Esophagus muscularis mucosa (tissue), 4 donors: ENCODE results near the gene CNTN2. TPM values are rescaled to one million over a fixed set of nuclear protein-coding genes. Genes with fewer than 3 reads are reported as not detected.

Source experiments
- DNase-seq: peaks from one replicate; pipeline ENCODE4 v3.0.0-alpha.2; 2017; ENCODE audit errors: extremely low spot score
- H3K27ac ChIP-seq, 4 donors: fragments of 200-600 bp; sonication (generic); replicated peaks in 1 of 4; 1 replicate in 3 of 4; 2 replicates in 1 of 4; pipeline ENCODE4 v1.5.1; 2016 to 2019; ENCODE audit warnings: mild to moderate bottlenecking in 1 of 4
- H3K27me3 ChIP-seq, 4 donors: fragments of 200-600 bp; sonication (generic); one replicate each; pipeline versions ENCODE4 v1.5.1 to v1.6.0; 2016 to 2019
- H3K36me3 ChIP-seq, 4 donors: fragments of 200-600 bp; sonication (generic); one replicate each; pipeline ENCODE4 v1.5.1; 2016 to 2019
- H3K4me1 ChIP-seq, 4 donors: fragments of 200-600 bp; sonication (generic); one replicate each; pipeline ENCODE4 v1.5.1; 2016 to 2019
- H3K4me3 ChIP-seq, 4 donors: fragments of 200-600 bp; sonication (generic); 1 replicate in 2 of 4; 2 replicates in 2 of 4; pipeline ENCODE4 v1.5.1; 2016 to 2019; ENCODE audit warnings: mild to moderate bottlenecking in 4 of 4, moderate library complexity in 1 of 4
- H3K9me3 ChIP-seq, 4 donors: fragments of 200-600 bp; sonication (generic); 1 replicate in 3 of 4; 2 replicates in 1 of 4; pipeline ENCODE4 v1.5.1; 2016 to 2019
- CTCF ChIP-seq, 3 experiments: fragments of 200-600 bp in 2 of 3; fragments of 450-650 bp in 1 of 3; sonication (generic) in 2 of 3; IDR thresholded peaks; one replicate each; pipeline ENCODE4 v1.5.1; 2017 to 2019; ENCODE audit warnings: antibody characterized with exemption in 3 of 3, mild to moderate bottlenecking in 2 of 3, moderate library complexity in 1 of 3
- EP300 ChIP-seq: sonication (generic); formaldehyde crosslinking; IDR thresholded peaks from one replicate; pipeline ENCODE4 v1.6.1; 2017; ENCODE audit warnings: antibody characterized with exemption
- POLR2A ChIP-seq: fragments of 450-650 bp; IDR thresholded peaks from one replicate; pipeline ENCODE4 v1.6.1; 2017; ENCODE audit warnings: antibody characterized with exemption, moderate library complexity, mild to moderate bottlenecking, low read depth
- POLR2AphosphoS5 ChIP-seq, 2 donors: sonication (generic); formaldehyde crosslinking; IDR thresholded peaks; one replicate each; pipeline ENCODE4 v1.6.1; 2017; ENCODE audit warnings: antibody characterized with exemption in 2 of 2
- WGBS: methylation state at CpG from one replicate; pipeline ENCODE4 v1.1.5; 2018; 5-methylcytosine and 5-hydroxymethylcytosine counted together
- intact Hi-C: fragments of 100-400 bp; cut with DNase I; formaldehyde crosslinking; loops from one replicate; pipeline ENCODE4 v1.15.1; 2023
- total RNA-seq, 4 donors: library from RNA; depleted of rRNA; stranded (reverse); fragments of >200 nt; gene quantifications; one replicate each; pipeline versions ENCODE4 v1.1.0 to v1.2.1, GENCODE V29; 2016

The CNTN2 gene
- total RNA-seq, 4 donors from 2014 or later = 1.9 to 6.2 (median 2.9) TPM

DNA sequence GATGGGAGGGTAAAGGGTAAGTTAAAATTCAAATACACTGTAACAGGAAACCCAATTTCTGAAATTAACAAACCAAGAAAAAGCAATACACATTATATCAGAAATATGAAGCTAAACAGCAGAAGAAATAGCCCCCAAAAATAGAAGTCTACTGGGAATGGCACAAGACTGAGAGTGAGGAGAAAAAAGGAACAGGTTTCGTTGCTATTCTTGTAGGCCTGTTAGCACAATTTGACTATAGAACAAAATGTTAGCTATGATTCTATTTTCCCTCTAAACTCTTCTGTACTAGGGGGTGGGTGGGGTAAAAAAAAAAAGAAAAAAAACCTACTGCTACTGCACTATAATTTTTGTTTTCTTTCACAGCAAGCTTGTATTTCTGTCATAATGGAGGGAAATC lies 66.3 kb downstream of the CNTN2 start:
- Histone ChIP-seq H3K27me3 (no peaks in the 10 kb centered on the region), H3K4me1 (no peaks in the 10 kb centered on the region), H3K27ac (no peak overlapping the region), H3K4me3 (no peak overlapping the region), H3K9me3 (no peaks in the 10 kb centered on the region), H3K36me3 (peaks cover 23 to 96% (median 70%) of the 10 kb centered on the region in 4 donors)
- intact Hi-C loops = no loop called here
- TF ChIP-seq EP300 = no peak
- TF ChIP-seq CTCF (IDR thresholded peaks at IDR 0.05) = no peak
- no peak for TF ChIP-seq POLR2A
- TF ChIP-seq POLR2AphosphoS5 (IDR thresholded peaks at IDR 0.05) = no peak
- WGBS = 91% methylated on average over 1 of the region's 1 CpG
- DNase-seq = no peak

DNA sequence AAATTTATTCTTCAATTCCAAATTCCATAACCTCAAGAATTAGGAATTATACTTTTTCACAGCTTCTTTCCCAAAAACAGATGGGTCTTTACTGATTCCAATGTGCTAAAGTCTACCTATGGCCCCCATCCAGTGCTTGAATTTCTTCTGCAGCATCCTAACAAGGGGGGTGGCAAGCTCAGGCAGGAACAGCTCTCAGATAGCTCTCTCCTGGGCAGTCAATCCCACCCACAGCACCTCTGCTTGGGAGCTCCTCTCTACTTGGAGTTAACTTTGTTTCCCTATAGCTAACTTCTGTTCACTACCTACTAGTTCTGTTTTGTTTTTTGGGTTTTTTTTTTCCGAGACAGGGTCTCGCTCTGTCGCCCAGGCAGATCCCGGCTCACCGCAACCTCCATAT lies 66.7 kb downstream of the CNTN2 start:
- intact Hi-C loops = no loop called here
- Histone ChIP-seq H3K36me3 (peaks cover 23 to 96% (median 70%) of the 10 kb centered on the region in 4 donors), H3K4me3 (no peak overlapping the region), H3K27ac (no peak overlapping the region), H3K4me1 (no peaks in the 10 kb centered on the region), H3K9me3 (no peaks in the 10 kb centered on the region), H3K27me3 (no peaks in the 10 kb centered on the region)
- 95% methylated on average over 5 of the region's 5 CpGs for WGBS
- no peak for TF ChIP-seq POLR2A
- no peak for TF ChIP-seq POLR2AphosphoS5 (IDR thresholded peaks at IDR 0.05)
- TF ChIP-seq EP300 = no peak
- no peak for TF ChIP-seq CTCF (IDR thresholded peaks at IDR 0.05)
- no peak for DNase-seq

- TF ChIP-seq EP300 (no peak), POLR2AphosphoS5 (IDR thresholded peaks at IDR 0.05) (no peak), CTCF (IDR thresholded peaks at IDR 0.05) (no peak), POLR2A (no peak)
- intact Hi-C loops = no loop called here
- H3K27me3 ChIP-seq = no peaks in the 10 kb centered on the region
- H3K4me3 ChIP-seq = no peak overlapping the region
- H3K36me3 ChIP-seq = peaks cover 22 to 96% (median 60%) of the 10 kb centered on the region in 4 donors
- H3K9me3 ChIP-seq = no peaks in the 10 kb centered on the region
- no peak for DNase-seq
- no peaks in the 10 kb centered on the region for H3K4me1 ChIP-seq
- no peak overlapping the region for H3K27ac ChIP-seq
These were observed 68.3 kb downstream of the CNTN2 start for GRCh38 chr1:205111354-205111753.

- 76% methylated on average over 2 of the region's 2 CpGs for WGBS
- Histone ChIP-seq H3K9me3 (no peaks in the 10 kb centered on the region), H3K27ac (no peak overlapping the region), H3K36me3 (peaks cover 5 to 54% (median 33%) of the 10 kb centered on the region in 4 donors), H3K4me1 (peaks cover 23 to 43% (median 35%) of the 10 kb centered on the region in 4 donors), H3K4me3 (no peak overlapping the region), H3K27me3 (no peaks in the 10 kb centered on the region)
- TF ChIP-seq POLR2A (no peak), EP300 (no peak), POLR2AphosphoS5 (IDR thresholded peaks at IDR 0.05) (no peak), CTCF (IDR thresholded peaks at IDR 0.05) (no peak)
- DNase-seq = no peak
- intact Hi-C loops = no loop called here
These were observed 75.7 kb downstream of the CNTN2 start for GRCh38 chr1:205118752-205119151.
